GM21786 (cell line): ENCODE measurements around the gene ZDHHC14.
"Not testable (repeated sequence)": the region's sequence is repeated elsewhere in the genome, so short reads cannot be mapped to it uniquely, and the experiment has no call there.

Source experiments
- ATAC-seq: cut with Tn5 transposase; IDR thresholded peaks from one replicate; pipeline ENCODE4 v1.9.1; 2021; ENCODE audit not compliant: unreplicated experiment

ZDHHC14 gene

DNA sequence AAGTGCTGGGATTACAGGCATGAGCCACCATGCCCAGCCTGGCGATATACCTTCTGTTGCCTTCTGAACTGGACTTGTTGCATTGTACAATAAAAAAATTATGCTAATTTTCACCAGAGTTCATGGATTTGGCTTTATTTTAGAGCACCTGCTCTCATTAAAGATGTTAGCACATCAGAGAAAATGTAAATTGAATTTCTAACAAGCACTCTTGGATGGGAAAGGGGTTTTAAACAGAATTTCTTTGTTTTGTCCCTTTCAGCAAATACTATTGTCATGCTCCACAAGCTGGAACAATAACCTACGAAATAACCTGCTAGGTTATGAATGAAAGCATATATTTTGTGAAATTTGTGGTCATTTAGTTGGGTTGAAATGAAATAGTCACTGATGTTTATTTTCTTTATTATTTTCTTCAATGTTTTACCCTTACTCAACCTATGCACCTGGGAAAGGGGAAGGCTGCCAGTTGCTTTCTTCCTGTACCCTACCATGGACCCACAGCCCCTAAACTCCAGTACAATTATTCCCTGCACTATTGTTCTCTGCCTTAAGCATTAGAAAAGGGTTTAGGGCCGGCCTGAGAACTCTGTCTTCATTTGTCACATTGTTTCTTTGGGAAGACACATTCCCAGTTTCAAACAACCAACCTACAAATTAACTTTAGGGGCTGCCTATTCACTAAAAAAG, 22.2 kb downstream of the ZDHHC14 start:
- ATAC-seq: no peak

- ATAC-seq: no peak
Measured at GRCh38 chr6:157403686-157404051, 22.7 kb downstream of the ZDHHC14 start.

- no peak for ATAC-seq
Measured at GRCh38 chr6:157405986-157406385, 25.0 kb downstream of the ZDHHC14 start.

GRCh38 chr6:157406661-157407060, 25.7 kb downstream of the ZDHHC14 start:
- no peak for ATAC-seq

- ATAC-seq: no peak
Measured at GRCh38 chr6:157407646-157408045, 26.7 kb downstream of the ZDHHC14 start.

DNA sequence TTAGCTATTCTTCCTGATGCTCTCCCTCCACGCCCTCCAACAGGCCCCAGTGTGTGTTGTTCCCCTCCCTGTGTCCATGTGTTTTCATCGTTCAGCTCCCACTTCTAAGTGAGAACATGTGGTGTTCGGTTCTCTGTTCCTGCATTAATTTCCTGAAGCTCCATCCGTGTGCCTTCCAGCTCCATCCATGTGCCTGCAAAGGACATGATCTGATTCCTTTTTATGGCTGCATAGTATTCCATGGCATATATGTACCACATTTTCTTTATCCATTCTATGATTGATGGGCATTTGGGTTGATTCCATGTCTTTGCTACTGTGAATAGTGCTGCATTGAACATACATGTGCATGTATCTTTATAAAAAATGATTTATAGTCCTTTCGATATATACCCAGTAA, 27.4 kb downstream of the ZDHHC14 start:
- not testable (repeated sequence) for ATAC-seq

DNA sequence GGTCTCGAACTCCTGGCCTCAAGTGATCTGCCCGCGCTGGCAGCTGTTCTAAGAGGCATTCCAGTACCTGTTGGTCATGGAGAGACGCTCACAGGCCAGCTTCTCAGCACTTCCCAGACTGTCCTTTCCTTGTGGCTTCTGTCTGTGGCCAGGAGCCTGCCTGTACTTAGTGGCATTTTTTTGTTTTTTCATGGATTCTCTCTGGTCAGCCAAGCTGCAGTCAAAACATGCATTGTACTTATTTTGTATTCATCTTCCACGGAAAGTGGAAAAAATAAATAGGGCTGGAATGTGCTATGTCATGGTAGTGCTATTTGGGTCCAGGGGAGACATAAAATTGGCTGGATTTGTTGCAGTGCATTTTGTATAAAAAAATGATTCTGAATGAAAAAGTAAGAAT, 29.1 kb downstream of the ZDHHC14 start:
- no peak for ATAC-seq

DNA sequence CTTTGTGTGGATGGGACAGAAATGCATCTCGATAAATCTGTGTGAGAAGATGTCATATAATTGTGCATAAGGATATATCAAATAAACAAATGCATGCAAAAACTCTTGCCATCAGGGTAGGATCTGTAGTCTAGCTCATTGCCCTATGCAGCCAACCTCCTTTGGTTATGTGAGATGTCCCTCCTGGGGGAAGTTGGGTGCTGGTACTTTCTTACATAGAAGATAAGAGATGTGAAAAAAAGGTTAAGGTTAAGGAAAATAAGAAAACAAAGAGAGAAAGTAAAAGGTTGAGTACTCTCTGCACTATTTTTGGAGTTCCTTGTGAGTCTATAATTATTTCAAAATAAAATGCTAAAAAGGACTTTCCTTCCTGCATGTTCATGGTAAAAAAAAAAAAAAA, 30.4 kb downstream of the ZDHHC14 start:
- no peak for ATAC-seq

DNA sequence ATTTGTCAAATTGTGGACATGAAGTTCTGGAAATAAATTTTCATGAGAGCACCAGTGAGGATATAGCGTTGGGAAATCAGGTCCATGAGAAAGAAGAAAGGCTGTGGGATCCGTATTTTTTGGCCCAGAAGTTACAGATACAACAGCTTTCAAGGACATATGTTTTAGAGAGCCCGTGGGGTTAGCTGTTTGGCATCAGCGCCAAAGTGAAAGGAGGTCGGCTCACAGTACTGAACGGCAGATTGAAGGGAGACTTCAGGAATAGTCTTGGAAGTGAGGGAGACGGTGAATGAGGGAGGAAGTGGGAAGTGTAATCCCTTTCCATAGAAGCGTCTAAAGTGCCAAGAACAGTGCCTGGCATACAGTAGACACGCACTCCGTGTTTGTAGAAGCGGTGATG, 31.8 kb downstream of the ZDHHC14 start:
- ATAC-seq: no peak

DNA sequence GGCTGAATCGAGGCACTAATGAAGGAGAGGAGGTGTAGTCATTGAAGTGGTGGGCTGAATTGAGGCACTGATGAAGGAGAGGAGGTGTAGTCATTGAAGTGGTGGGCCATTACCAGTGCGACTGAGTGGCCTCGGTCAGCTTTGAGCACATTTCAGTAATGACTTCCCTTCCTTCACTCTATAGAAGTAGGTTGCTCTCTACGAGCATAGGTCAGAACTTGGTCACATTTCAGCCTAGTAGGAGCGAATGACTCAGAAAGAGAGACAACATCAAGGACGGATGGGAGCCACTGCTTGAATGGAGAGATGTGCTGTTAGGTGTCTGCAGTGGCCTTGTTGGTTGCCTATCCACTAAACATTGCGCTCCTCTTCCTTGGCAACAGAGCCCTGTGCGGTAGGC, 39.5 kb downstream of the ZDHHC14 start:
- no peak for ATAC-seq

GRCh38 chr6:157424491-157425020, 43.6 kb downstream of the ZDHHC14 start:
- no peak for ATAC-seq

GRCh38 chr6:157427969-157428368, 47.0 kb downstream of the ZDHHC14 start:
- no peak for ATAC-seq

DNA sequence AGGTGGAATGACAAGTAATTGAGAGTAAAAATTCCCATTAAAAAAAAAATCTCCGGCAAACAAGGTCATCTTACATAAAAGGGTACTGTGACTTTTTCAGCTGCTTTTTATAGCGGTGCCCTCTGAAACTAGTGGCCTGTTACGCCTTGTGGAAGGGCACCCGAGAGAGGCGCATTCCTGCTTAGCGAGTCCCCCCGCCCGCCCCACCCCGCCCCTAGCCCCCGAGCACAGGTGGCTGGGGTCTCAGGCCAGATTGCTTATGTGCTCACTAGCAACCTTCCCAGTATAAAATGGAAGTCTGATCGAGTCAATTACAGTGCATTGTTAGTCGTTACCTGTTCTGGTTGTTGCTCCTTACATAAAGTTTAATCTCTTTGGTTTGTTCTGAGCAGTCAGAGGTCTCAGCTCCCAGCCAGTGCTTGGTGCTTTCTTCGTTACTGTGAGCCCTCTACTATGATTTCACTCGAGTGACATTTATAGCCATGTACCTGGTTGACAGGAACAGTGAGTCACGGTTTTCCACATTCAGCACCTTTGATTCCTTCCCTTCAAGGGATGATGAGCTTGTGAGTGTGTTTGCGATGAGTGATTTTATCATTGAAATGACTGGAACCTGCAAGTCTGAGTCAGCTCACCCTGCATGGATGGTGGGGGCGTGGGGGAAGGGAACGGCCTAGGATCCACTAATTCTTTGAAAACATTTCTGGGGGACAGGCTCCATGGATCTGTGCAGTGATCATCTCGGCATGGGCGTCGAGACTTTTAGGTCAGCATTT, 47.6 kb downstream of the ZDHHC14 start:
- ATAC-seq: no peak

- no peak for ATAC-seq
Measured at GRCh38 chr6:157429248-157429647, 48.3 kb downstream of the ZDHHC14 start.

GRCh38 chr6:157430834-157431233, 49.8 kb downstream of the ZDHHC14 start:
- no peak for ATAC-seq

GRCh38 chr6:157432231-157432891, 51.4 kb downstream of the ZDHHC14 start:
- no peak for ATAC-seq

DNA sequence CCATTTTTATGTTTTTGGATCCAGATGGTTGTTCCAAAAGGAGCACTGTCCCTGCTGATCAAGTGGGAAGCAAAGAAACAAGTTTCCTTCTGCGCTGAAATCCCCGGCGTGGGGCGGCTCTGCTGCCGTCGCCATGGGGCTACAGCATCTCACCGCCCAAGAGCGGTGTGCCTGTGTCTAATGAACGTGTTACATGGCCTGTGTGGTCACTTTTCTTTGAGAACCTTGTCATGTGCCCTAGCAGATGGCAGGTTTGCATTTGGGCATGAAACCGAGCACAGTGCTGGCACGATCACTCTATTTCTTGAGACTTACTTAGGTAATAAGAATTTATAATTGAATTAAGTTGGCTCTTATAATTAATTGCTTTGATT, 51.9 kb downstream of the ZDHHC14 start:
- ATAC-seq: no peak

DNA sequence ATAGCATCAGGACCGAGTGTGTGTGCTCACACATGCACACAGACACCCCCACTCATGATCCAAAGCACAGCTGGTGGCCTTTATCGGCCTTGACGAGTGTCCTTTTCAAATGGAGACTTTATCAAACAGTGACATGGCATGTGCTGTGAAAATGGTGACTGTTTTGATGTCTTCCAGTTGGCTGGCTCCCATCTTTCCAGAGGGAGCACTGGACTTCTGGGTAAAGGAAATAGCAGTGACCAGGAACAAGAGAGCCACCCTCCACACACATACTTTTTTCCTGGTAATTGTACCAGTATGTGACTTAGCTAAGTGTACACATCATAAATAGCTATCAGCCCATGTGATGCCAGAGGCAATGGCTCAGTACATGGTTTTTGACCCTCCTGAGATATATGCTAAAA, 52.7 kb downstream of the ZDHHC14 start:
- ATAC-seq: no peak

- ATAC-seq: no peak
Measured at GRCh38 chr6:157434349-157435033, 53.5 kb downstream of the ZDHHC14 start.

DNA sequence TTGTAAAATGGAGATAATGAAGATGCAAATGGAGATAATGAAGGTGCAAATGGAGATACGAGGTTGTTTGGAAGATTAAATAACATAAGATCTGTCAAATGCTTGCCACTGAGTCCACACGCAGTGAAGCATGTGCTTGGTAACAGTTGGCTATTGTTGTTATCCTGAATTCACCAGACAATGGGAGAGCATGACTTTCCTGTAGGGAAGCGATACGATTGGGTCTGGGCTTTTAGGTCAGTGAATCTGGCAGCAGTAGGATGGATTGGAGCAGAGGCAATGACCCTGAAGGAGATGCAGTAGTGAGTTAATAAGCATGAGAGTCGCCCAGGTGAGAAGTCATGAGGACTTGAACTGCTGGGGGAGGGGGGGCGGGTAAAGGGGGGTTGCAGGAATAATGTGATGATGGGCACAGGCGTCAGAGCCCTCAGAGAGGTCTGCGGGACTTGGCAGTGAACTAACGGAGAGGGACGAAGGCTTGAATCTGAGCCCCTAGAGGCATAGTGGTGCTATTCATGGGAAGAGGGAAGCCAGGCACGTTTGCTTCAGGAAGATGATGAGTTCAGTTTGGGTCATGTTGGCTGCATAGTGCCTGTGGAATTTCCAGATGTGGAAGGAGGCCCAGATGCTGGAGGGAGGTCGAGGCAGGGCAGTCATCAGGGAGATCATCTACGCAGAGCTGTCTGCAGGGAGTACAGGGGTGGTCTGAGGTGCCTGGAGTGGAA, 55.4 kb downstream of the ZDHHC14 start:
- ATAC-seq: no peak

- ATAC-seq: no peak
Measured at GRCh38 chr6:157436944-157437336, 56.0 kb downstream of the ZDHHC14 start.
